ENCODE measurements around the gene MYB. TPM values are rescaled to one million over a fixed set of nuclear protein-coding genes. Genes with fewer than 3 reads are reported as not detected.

Gene MYB
- total RNA-seq, 1 donor from 2014 or later: 2.0 TPM

DNA sequence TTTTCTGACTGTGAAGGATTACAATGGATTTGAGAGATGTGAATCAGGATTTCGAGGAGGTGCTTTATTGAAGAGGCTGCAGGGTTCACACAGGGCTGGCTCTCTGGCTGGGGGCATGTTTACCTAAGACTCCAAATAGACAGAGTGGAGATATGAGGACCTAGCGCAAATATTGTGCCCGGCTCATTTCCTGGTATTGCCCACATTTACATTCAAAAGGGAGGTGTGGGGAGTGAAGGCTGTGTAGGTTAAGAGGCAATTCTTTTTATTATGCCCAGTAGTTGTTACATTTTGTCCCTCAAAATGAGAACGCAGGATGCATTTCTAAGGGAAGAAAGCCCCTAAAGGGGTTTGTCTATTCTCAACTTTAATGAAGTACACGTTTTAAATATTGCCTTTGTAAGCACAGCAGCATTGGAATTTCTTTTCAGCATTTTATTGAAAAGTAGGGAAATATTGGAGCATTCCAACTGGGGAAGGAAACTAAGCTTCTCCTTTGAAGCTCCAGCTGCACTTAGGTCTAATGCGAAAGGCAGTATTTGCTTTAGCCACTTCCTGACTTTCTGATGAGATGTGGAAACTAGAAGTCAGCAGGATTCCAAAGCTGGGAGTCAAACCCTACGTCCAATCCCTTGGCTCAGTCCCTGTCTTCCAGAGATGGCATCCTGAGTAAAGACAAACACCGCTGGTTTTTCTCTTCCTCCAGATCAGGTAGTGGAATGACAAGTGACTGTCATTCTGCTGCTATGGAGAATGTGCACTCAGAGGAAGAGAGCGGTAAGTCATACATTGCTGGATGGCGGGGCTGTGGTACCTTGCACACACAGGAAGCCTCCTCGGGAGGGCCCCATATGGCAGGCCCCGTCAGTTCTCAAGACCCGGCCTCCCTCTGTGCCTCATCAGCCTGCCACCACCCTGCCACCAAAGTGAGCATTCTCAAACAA is 70.7 kb downstream of the MYB start:
- peak; percentile 74 for ATAC-seq
- DNase-seq: no peak
- Histone ChIP-seq H3K4me3 (no peak overlapping the region), H3K27ac (no peak overlapping the region), H3K9me3 (no peaks in the 10 kb centered on the region), H3K4me1 (no peaks in the 10 kb centered on the region), H3K36me3 (no peaks in the 10 kb centered on the region), H3K27me3 (no peaks in the 10 kb centered on the region)
- intact Hi-C loops (cut with DNase I): no loop called here
- TF ChIP-seq, protein P1, sequence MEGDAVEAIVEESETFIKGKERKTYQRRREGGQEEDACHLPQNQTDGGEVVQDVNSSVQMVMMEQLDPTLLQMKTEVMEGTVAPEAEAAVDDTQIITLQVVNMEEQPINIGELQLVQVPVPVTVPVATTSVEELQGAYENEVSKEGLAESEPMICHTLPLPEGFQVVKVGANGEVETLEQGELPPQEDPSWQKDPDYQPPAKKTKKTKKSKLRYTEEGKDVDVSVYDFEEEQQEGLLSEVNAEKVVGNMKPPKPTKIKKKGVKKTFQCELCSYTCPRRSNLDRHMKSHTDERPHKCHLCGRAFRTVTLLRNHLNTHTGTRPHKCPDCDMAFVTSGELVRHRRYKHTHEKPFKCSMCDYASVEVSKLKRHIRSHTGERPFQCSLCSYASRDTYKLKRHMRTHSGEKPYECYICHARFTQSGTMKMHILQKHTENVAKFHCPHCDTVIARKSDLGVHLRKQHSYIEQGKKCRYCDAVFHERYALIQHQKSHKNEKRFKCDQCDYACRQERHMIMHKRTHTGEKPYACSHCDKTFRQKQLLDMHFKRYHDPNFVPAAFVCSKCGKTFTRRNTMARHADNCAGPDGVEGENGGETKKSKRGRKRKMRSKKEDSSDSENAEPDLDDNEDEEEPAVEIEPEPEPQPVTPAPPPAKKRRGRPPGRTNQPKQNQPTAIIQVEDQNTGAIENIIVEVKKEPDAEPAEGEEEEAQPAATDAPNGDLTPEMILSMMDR (IDR thresholded peaks at IDR 0.05): no peak

DNA sequence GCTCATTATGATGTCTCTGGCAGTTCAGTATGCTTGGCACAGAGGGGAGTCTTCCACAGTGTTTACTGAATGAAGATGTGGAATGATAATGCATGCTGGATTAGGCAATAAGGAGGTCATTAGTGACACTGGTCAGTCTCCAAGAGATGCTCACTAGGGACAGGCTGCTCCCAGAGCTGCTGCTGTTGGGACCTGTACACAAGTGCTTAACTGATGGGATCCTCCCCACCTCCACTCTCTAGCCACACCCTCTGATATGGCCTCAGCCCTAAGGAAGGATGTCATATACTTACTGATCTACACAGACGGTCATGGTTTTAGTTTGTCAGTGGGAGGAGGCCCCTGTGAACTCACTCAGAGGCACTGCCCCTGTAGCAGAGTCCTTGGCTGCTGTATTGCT is 73.4 kb downstream of the MYB start:
- Histone ChIP-seq H3K27me3 (no peaks in the 10 kb centered on the region), H3K36me3 (no peaks in the 10 kb centered on the region), H3K4me3 (no peak overlapping the region), H3K9me3 (no peaks in the 10 kb centered on the region), H3K27ac (no peak overlapping the region), H3K4me1 (no peaks in the 10 kb centered on the region)
- no peak for ATAC-seq
- TF ChIP-seq, protein P1 (IDR thresholded peaks at IDR 0.05): no peak
- DNase-seq: no peak
- intact Hi-C loops (cut with DNase I): no loop called here

DNA sequence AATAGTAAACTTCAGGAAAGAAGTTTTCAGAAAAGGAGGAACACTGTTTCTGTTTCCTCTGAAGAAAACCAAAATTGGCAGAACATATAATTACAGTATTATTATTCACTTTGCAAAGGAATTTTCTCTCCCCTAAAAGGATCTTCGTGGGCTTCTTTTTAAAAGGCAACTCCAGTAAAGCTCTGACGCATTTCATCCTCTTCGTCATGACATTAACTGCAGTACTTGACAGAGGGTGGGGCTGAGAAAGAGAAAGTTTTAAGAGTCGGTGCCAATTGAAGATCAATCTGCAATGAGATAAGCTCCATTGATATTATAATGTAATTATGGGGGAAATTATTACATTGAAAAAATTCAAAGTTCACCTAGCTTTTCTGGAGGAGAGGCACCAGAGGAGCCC is 75.8 kb downstream of the MYB start:
- no peak overlapping the region for H3K4me3 ChIP-seq
- ATAC-seq (no peak), DNase-seq (no peak)
- H3K4me1 ChIP-seq: no peaks in the 10 kb centered on the region
- intact Hi-C loops (cut with DNase I): no loop called here
- H3K36me3 ChIP-seq: no peaks in the 10 kb centered on the region
- H3K27ac ChIP-seq: no peak overlapping the region
- TF ChIP-seq, protein P1 (IDR thresholded peaks at IDR 0.05): no peak
- H3K9me3 ChIP-seq: no peaks in the 10 kb centered on the region
- no peaks in the 10 kb centered on the region for H3K27me3 ChIP-seq

DNA sequence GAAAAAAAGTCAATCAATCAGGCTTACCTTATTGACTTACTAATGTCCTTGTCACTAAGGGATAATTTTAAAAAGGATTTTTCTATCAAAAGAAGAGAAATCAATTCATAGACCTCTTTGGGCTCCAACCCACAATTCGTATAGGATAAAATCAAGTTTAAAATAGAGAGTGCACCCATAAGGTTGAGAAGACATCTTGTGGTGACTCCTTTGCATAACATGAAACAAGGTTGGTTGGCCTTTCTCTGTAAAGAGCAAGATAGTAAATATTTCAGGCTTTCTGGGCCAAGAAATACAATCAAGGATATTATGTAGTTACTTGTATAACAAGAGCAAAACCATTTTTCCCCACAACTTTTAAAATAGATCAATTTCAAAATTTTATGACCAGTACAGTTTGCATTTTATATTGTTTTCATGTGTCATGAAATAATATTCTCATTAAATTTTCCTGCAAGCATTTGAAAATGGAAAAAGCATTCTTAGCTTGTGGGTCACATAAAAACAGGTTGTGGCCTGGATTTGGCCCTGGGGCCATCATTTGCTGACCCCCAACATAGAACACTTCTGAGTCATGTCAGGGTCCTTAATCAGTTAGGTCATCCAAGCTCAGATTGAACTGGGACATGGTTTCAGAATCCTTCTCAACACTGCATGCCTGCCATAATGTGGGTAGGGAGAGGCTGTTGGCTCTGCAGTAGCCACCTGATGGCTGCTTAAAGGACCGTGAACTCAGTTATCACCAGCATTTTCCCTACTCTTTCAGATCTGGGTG is 76.7 kb downstream of the MYB start:
- Histone ChIP-seq H3K27ac (no peak overlapping the region), H3K27me3 (no peaks in the 10 kb centered on the region), H3K4me1 (no peaks in the 10 kb centered on the region), H3K4me3 (no peak overlapping the region), H3K9me3 (no peaks in the 10 kb centered on the region), H3K36me3 (no peaks in the 10 kb centered on the region)
- TF ChIP-seq, protein P1 (IDR thresholded peaks at IDR 0.05): no peak
- DNase-seq: no peak
- intact Hi-C loops (cut with DNase I): no loop called here
- ATAC-seq: no peak

DNA sequence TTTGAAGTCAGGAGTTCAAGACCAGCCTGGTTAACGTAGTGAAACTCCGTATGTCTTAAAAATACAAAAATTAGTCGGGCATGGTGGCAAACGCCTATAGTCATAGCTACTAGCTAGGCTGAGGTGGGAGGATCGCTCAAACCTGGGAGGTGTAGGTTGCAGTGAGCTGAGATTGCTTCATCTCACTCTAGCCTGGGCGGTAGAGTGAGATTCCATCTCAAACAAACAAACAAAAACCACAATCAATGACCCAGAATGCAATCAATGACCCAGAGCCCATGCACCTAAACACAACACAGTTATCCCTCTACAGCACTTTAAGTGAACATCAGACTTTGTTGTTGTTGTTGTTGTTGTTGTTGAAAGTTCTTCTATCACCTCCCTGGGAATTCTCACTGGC is 77.9 kb downstream of the MYB start:
- H3K9me3 ChIP-seq: no peaks in the 10 kb centered on the region
- ATAC-seq: no peak
- no peaks in the 10 kb centered on the region for H3K4me1 ChIP-seq
- H3K36me3 ChIP-seq: no peaks in the 10 kb centered on the region
- TF ChIP-seq, protein P1 (IDR thresholded peaks at IDR 0.05): no peak
- intact Hi-C loops (cut with DNase I): no loop called here
- DNase-seq: no peak
- no peaks in the 10 kb centered on the region for H3K27me3 ChIP-seq
- H3K4me3 ChIP-seq: no peak overlapping the region
- no peak overlapping the region for H3K27ac ChIP-seq

Data from upper lobe of right lung (tissue), 1 donor.